GM12801 (cell line): ENCODE results near the gene RNGTT.

Experiments used
- CTCF ChIP-seq: IDR thresholded peaks from one replicate; pipeline ENCODE4 v1.5.1; 2011; ENCODE audit warnings: control low read depth; ENCODE audit not compliant: insufficient read length; ENCODE audit errors: extremely low read depth

RNGTT gene

GRCh38 chr6:88877893-88878292, 85.5 kb downstream of the RNGTT start:
- TF ChIP-seq CTCF: no peak

GRCh38 chr6:88872962-88873361, 90.5 kb downstream of the RNGTT start:
- no peak for TF ChIP-seq CTCF

GRCh38 chr6:88871498-88871897, 91.9 kb downstream of the RNGTT start:
- TF ChIP-seq CTCF: no peak

- TF ChIP-seq CTCF: no peak
Observed at GRCh38 chr6:88870717-88871330, 92.6 kb downstream of the RNGTT start.

- no peak for TF ChIP-seq CTCF
Observed at GRCh38 chr6:88869263-88870020, 94.0 kb downstream of the RNGTT start.

- TF ChIP-seq CTCF: no peak
Observed at GRCh38 chr6:88867841-88868731, 95.3 kb downstream of the RNGTT start.

GRCh38 chr6:88866856-88867255, 96.6 kb downstream of the RNGTT start:
- TF ChIP-seq CTCF: no peak
